Fibroblast of villous mesenchyme (primary cell): Measurements from ENCODE around the gene NUMBL. TPM values are rescaled to one million over a fixed set of nuclear protein-coding genes. Genes with fewer than 3 reads are reported as not detected.

Source experiments
- DNase-seq: peaks from one replicate; pipeline ENCODE4 v3.0.0-alpha.2; 2010; ENCODE audit warnings: low read depth
- H3K4me3 ChIP-seq: 2 replicates; pipeline ENCODE4 v1.5.1; 2011; ENCODE audit warnings: low read depth, mild to moderate bottlenecking, low read length
- CTCF ChIP-seq: IDR thresholded peaks from 2 replicates; pipeline ENCODE4 v1.5.1; 2012; ENCODE audit warnings: low read depth, mild to moderate bottlenecking, low read length; ENCODE audit not compliant: insufficient read depth
- total RNA-seq: library from RNA; depleted of rRNA; stranded (reverse); fragments of >200 nt; gene quantifications from 2 replicates; pipeline ENCODE4 v1.2.3, GENCODE V29; 2012

NUMBL gene
- total RNA-seq, 1 donor, result 13.8 TPM

DNA sequence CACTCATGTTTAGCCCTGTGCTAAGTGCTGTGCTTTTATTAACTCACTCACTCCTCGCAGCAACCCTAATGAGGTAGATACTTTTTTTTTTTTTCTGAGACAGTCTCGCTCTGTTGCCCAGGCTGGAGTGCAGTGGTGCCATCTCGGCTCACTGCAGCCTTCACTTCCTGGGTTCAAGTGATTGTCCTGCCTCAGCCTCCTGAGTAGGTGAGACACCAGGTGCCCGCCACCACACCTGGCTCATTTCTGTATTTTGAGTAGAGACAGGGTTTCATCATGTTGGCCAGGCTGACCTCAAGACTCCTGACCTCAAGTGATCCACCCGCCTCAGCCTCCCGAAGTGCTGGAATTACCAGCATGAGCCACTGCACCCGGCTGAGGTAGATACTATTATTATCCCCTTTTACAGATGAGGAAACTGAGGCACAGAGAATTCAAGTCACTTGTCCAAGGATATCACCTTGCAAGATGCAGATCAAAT, 29.0 kb upstream of the NUMBL start:
- peak; percentile 21 for DNase-seq
- H3K4me3 ChIP-seq, result peak overlapping the region; percentile 65
- no peak for TF ChIP-seq CTCF

GRCh38 chr19:40718774-40719391, 28.4 kb upstream of the NUMBL start:
- H3K4me3 ChIP-seq, result peak overlapping the region; percentile 65
- peak; percentile 69 for DNase-seq
- TF ChIP-seq CTCF, result no peak

- H3K4me3 ChIP-seq, result peak overlapping the region; percentile 65
- DNase-seq, result peak; percentile 47
- no peak for TF ChIP-seq CTCF
Observed at GRCh38 chr19:40717880-40718773, 27.7 kb upstream of the NUMBL start.

- no peak for TF ChIP-seq CTCF
Observed at GRCh38 chr19:40717325-40717879, 27.0 kb upstream of the NUMBL start.

DNA sequence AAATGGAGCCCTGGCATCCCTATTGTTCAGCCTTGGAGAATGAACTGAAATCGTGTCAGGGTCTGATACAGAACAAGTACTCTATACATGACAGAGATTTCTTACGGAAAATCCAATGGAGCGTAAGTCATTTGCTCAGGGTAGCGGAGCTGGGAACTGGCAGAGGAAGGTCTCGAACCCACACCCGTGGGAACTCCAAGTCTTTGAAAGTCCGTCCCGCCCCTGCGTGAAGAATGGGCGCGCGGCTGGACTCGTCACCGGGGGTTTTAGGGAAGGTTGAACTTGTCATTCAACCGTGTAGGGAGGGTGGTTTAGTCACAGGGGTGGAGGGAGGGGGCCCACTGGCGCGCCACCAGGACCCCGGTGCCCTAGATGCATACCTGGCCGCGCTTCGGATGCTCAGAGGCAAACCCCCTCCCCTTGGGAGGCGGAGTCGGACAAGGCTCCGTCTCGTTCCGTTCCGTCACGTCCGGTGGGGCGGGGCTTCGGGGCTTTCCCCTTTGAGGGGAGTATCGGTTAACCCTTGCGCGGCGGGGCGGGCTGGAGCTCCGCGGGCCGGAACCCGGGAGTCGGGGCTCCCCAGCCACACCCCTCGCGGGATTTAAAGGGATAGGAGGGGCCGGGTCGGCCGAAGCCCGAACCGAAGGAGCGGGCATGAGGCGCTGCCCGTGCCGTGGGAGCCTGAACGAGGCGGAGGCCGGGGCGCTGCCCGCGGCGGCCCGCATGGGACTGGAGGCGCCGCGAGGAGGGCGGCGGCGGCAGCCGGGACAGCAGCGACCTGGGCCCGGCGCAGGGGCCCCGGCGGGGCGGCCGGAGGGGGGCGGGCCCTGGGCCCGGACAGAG, 26.3 kb upstream of the NUMBL start, which contains the start of the genes COQ8B and ITPKC:
COQ8B (minus strand) TSS at position 405 of the 843 bp plus-strand sequence. CDS start 2,254 bp downstream, outside the sequence.
ITPKC (plus strand) TSS at position 631 of the 843 bp plus-strand sequence; CDS start at position 655, 24 bp downstream.
- peak; percentile 6 for TF ChIP-seq CTCF
- peak within 1 kb of the TSS; percentile 65 for H3K4me3 ChIP-seq
- peak; percentile 99 for DNase-seq

More at GRCh38 chr19:40717325-40717879, 27.0 kb upstream of the NUMBL start:
- H3K4me3 ChIP-seq, result peak overlapping the region; percentile 65
- DNase-seq, result no peak

GRCh38 chr19:40716031-40716481, 25.6 kb upstream of the NUMBL start:
- peak overlapping the region; percentile 65 for H3K4me3 ChIP-seq
- DNase-seq, result no peak
- no peak for TF ChIP-seq CTCF
